ENCODE data around the gene PRKCZ.

The PRKCZ gene

DNA sequence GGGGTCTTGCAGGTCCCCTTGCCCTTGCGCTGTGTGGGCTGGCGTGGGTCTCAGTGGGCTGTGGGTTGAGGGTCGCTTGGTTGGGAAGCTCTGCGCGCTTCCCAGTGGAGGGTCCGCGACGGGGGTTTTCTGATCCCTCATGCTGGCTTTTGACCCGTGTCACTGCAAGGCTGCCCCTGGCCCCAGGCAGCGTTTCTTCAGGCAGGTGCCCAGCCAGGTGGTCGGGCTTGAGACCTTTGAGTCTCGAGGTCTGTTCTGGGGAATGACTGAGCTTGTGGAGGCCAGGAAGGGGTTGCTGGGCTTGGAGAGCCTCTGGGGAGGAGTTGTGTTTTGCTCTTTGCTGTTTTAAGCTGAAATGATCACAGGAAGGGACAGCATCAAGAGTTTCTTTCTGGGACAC, 183.3 kb downstream of the PRKCZ start:
- DNase-seq, result no peak

- DNase-seq, result peak; percentile 91 to 98
Measured at GRCh38 chr1:2233997-2234761, 184.0 kb downstream of the PRKCZ start.

- no peak for DNase-seq
Measured at GRCh38 chr1:2234762-2235113, 184.5 kb downstream of the PRKCZ start.

Measured in inflammatory macrophage treated with lipopolysaccharide for 1 hour (primary cell).